ENCODE results near the gene CDC14A.
A peak's percentile ranks its signal among the peaks of the same experiment; 100 is the strongest.

CDC14A gene

GRCh38 chr1:100352267-100353070 lies at the start of gene CDC14A:
Gene CDC14A (plus strand): TSS chr1:100352506. CDS start chr1:100352955, 449 bp downstream.
- Histone ChIP-seq H3K4me3 (ENCODE audit: insufficient read depth, low read length, poor library complexity, severe bottlenecking) (peak within 1 kb of the TSS; percentile 79), H3K79me2 (ENCODE audit: insufficient read depth, low read length) (no peaks in the 10 kb centered on the region), H3K9me2 (replicated peaks; ENCODE audit: insufficient read depth, low read length) (no peaks in the 10 kb centered on the region)

DNA sequence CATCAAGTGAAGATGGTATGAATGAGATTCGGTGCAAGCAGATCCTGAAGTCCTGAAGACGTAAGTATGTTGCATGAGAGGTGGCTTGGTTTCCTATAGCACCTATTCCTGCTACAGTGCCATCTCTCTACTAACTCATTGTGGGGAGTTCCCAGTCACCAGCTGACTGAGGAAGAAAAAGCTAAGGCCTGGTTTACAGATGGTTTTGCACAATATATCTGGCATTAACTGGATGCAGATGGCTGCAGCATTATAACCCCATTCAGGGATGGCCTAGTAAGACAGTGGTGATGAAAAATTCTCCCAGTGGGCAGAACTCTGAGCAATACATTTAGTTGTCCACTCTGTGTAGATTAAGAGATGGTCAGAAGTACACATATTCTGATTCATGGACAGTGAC lies 49.6 kb upstream of the CDC14A start:
- H4K20me1 ChIP-seq (ENCODE audit: low read depth, low read length), result no peaks in the 10 kb centered on the region

More at GRCh38 chr1:100352267-100353070, at the start of gene CDC14A:
- no peaks in the 10 kb centered on the region for H4K20me1 ChIP-seq (ENCODE audit: low read depth, low read length)
- H3K27me3 ChIP-seq (ENCODE audit: low read length), result no peaks in the 10 kb centered on the region
- TF ChIP-seq, protein P1, sequence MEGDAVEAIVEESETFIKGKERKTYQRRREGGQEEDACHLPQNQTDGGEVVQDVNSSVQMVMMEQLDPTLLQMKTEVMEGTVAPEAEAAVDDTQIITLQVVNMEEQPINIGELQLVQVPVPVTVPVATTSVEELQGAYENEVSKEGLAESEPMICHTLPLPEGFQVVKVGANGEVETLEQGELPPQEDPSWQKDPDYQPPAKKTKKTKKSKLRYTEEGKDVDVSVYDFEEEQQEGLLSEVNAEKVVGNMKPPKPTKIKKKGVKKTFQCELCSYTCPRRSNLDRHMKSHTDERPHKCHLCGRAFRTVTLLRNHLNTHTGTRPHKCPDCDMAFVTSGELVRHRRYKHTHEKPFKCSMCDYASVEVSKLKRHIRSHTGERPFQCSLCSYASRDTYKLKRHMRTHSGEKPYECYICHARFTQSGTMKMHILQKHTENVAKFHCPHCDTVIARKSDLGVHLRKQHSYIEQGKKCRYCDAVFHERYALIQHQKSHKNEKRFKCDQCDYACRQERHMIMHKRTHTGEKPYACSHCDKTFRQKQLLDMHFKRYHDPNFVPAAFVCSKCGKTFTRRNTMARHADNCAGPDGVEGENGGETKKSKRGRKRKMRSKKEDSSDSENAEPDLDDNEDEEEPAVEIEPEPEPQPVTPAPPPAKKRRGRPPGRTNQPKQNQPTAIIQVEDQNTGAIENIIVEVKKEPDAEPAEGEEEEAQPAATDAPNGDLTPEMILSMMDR (IDR thresholded peaks at IDR 0.05; ENCODE audit: insufficient read depth, low read length, poor library complexity, severe bottlenecking), result no peak
- no peak for TF ChIP-seq EZH2phosphoT487 (conservative IDR thresholded peaks at IDR 0.05; ENCODE audit: low read length)
- peaks cover 29% of the 10 kb centered on the region for H3F3A ChIP-seq (ENCODE audit: insufficient read depth)
- peak within 1 kb of the TSS; percentile 79 for H3K27ac ChIP-seq (ENCODE audit: low read depth, low read length)
- H2AFZ ChIP-seq (ENCODE audit: low read depth, low read length, severe bottlenecking), result peak within 1 kb of the TSS; percentile 87
- no peaks in the 10 kb centered on the region for H3K36me3 ChIP-seq (ENCODE audit: low read length)
- H3K9me3 ChIP-seq (ENCODE audit: insufficient read depth, low read length), result no peaks in the 10 kb centered on the region
- H3K9ac ChIP-seq (ENCODE audit: low read length), result peak within 1 kb of the TSS; percentile 77
- peak within 1 kb of the TSS; percentile 85 for H3K4me2 ChIP-seq (ENCODE audit: low read depth, low read length, poor library complexity, severe bottlenecking)

GRCh38 chr1:100304227-100304626 lies 48.1 kb upstream of the CDC14A start:
- Histone ChIP-seq H3K9me2 (replicated peaks; ENCODE audit: insufficient read depth, low read length) (no peaks in the 10 kb centered on the region), H3K9me3 (ENCODE audit: insufficient read depth, low read length) (no peaks in the 10 kb centered on the region), H2AFZ (ENCODE audit: low read depth, low read length, severe bottlenecking) (no peak overlapping the region), H3K27me3 (ENCODE audit: low read length) (no peaks in the 10 kb centered on the region), H3K79me2 (ENCODE audit: insufficient read depth, low read length) (no peaks in the 10 kb centered on the region), H3K9ac (ENCODE audit: low read length) (no peak overlapping the region), H3F3A (ENCODE audit: insufficient read depth) (no peaks in the 10 kb centered on the region), H4K20me1 (ENCODE audit: low read depth, low read length) (no peaks in the 10 kb centered on the region), H3K27ac (ENCODE audit: low read depth, low read length) (no peak overlapping the region), H3K36me3 (ENCODE audit: low read length) (no peaks in the 10 kb centered on the region), H3K4me2 (ENCODE audit: low read depth, low read length, poor library complexity, severe bottlenecking) (no peak overlapping the region), H3K4me3 (ENCODE audit: insufficient read depth, low read length, poor library complexity, severe bottlenecking) (no peak overlapping the region)
- no peak for TF ChIP-seq EZH2phosphoT487 (conservative IDR thresholded peaks at IDR 0.05; ENCODE audit: low read length)
- TF ChIP-seq, protein P1 (IDR thresholded peaks at IDR 0.05; ENCODE audit: insufficient read depth, low read length, poor library complexity, severe bottlenecking), result no peak

More for the DNA sequence above, 49.6 kb upstream of the CDC14A start:
- Histone ChIP-seq H3K9me2 (replicated peaks; ENCODE audit: insufficient read depth, low read length) (no peaks in the 10 kb centered on the region), H3F3A (ENCODE audit: insufficient read depth) (no peaks in the 10 kb centered on the region), H3K4me3 (ENCODE audit: insufficient read depth, low read length, poor library complexity, severe bottlenecking) (no peak overlapping the region), H2AFZ (ENCODE audit: low read depth, low read length, severe bottlenecking) (no peak overlapping the region), H3K9ac (ENCODE audit: low read length) (no peak overlapping the region), H3K9me3 (ENCODE audit: insufficient read depth, low read length) (no peaks in the 10 kb centered on the region), H3K4me2 (ENCODE audit: low read depth, low read length, poor library complexity, severe bottlenecking) (no peak overlapping the region), H3K79me2 (ENCODE audit: insufficient read depth, low read length) (no peaks in the 10 kb centered on the region), H3K27me3 (ENCODE audit: low read length) (no peaks in the 10 kb centered on the region), H3K27ac (ENCODE audit: low read depth, low read length) (no peak overlapping the region), H3K36me3 (ENCODE audit: low read length) (no peaks in the 10 kb centered on the region)
- no peak for TF ChIP-seq EZH2phosphoT487 (conservative IDR thresholded peaks at IDR 0.05; ENCODE audit: low read length)
- TF ChIP-seq, protein P1 (IDR thresholded peaks at IDR 0.05; ENCODE audit: insufficient read depth, low read length, poor library complexity, severe bottlenecking), result no peak
